ENCODE data around the gene SLC30A1. TPM values are rescaled to one million over a fixed set of nuclear protein-coding genes. Genes with fewer than 3 reads are reported as not detected.

The SLC30A1 gene
- total and polyA plus RNA-seq, 2 of the 8 experiments (the other 6 are each of a cell fraction or from before 2014, with no cell fraction given): 4.5 to 14.0 TPM

- no peak for DNase-seq (ENCODE audit: low read depth in 1 of 2, low spot score in 2 of 2)
- ChIA-PET POLR2A (ENCODE audit: partially characterized antibody) (no interaction called here), CTCF (ENCODE audit: partially characterized antibody) (interaction anchor here (0.7 to 1.3 kb wide), 5 partner anchors 13 to 68 kb away, joined by 3 to 5 read pairs (median 3); no protein-coding TSS in a partner anchor)
- H3K27ac ChIP-seq (ENCODE audit: low read depth, low read length): no peak overlapping the region
- no peak overlapping the region for H3K18ac ChIP-seq (ENCODE audit: extremely low read depth, low read length)
- H4K5ac ChIP-seq (ENCODE audit: insufficient read length, low read depth, low read length): no peak overlapping the region
- H3K4me1 ChIP-seq (replicated peaks in 1 of 4; ENCODE audit: control insufficient read depth in 3 of 4, insufficient read depth in 4 of 4, low read length in 3 of 4): peaks cover 0 to 9% (median 4%) of the 10 kb centered on the region in 4 experiments; a peak in 5 of 7 replicates
- TF ChIP-seq, protein P1, sequence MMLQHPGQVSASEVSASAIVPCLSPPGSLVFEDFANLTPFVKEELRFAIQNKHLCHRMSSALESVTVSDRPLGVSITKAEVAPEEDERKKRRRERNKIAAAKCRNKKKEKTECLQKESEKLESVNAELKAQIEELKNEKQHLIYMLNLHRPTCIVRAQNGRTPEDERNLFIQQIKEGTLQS (IDR thresholded peaks at IDR 0.05; ENCODE audit: insufficient read depth, low read depth, low read length): no peak
- no peak for TF ChIP-seq MAFK (IDR thresholded peaks at IDR 0.05; ENCODE audit: low read depth, low read length)
- no peak for TF ChIP-seq JUND (IDR thresholded peaks at IDR 0.05; ENCODE audit: low read length)
- no peak for TF ChIP-seq SIN3A (conservative IDR thresholded peaks at IDR 0.05 in 1 of 2, IDR thresholded peaks at IDR 0.05 in 1 of 2; ENCODE audit: low read depth in 1 of 2, low read length in 2 of 2)
- no peak for TF ChIP-seq CEBPB (IDR thresholded peaks at IDR 0.05; ENCODE audit: low read depth, low read length)
- TF ChIP-seq POLR2AphosphoS5 (IDR thresholded peaks at IDR 0.05; ENCODE audit: low read depth, low read length): no peak
- H2BK12ac ChIP-seq (ENCODE audit: low read depth, low read length): no peak overlapping the region
- no peak overlapping the region for H3K23ac ChIP-seq (ENCODE audit: insufficient read length)
- no peaks in the 10 kb centered on the region for H3K36me3 ChIP-seq (ENCODE audit: control insufficient read depth in 2 of 4, insufficient read depth in 4 of 4, low read length in 3 of 4)
- H3K4ac ChIP-seq (replicated peaks; ENCODE audit: insufficient read length, low read depth, low read length): no peak overlapping the region
- no peak overlapping the region for H2BK120ac ChIP-seq (replicated peaks; ENCODE audit: low read depth, low read length)
- no peak overlapping the region for H4K91ac ChIP-seq (replicated peaks; ENCODE audit: insufficient read length, low read length)
- no peak overlapping the region for H4K8ac ChIP-seq (ENCODE audit: extremely low read depth, insufficient read depth, low read length)
- H2BK5ac ChIP-seq (ENCODE audit: low read depth, low read length): no peak overlapping the region
- no peak for FAIRE-seq
- H2AFZ ChIP-seq (ENCODE audit: low read length): no peak overlapping the region
- H3K14ac ChIP-seq (ENCODE audit: insufficient read length): no peak overlapping the region
- WGBS, 2 experiments (ENCODE audit: extremely low coverage in 1 of 2, insufficient coverage in 1 of 2, insufficient read length in 1 of 2, insufficient replicate concordance in 2 of 2, low coverage in 1 of 2, low lambda C conversion rate in 2 of 2, missing lambda C conversion rate in 1 of 2): 97% methylated on average over 2 of the region's 2 CpGs; no CpG with 5 or more reads in 1 of the 2 experiments
- H2BK15ac ChIP-seq (ENCODE audit: low read length): no peak overlapping the region
- no peaks in the 10 kb centered on the region for H3K79me1 ChIP-seq (ENCODE audit: low read depth, low read length)
- peaks cover 2% of the 10 kb centered on the region; the same call in 1 of the 2 replicates for H3K23me2 ChIP-seq (ENCODE audit: low read depth, low read length)
- H3K4me2 ChIP-seq (ENCODE audit: insufficient read depth in 1 of 2, low read depth in 2 of 2, low read length in 2 of 2): no peak overlapping the region
- H2BK20ac ChIP-seq (ENCODE audit: low read length): no peak overlapping the region
- no peak overlapping the region for H3K9ac ChIP-seq (replicated peaks in 1 of 4; ENCODE audit: extremely low read depth in 1 of 4, low read depth in 3 of 4, low read length in 3 of 4)
- H2AK5ac ChIP-seq (ENCODE audit: low read depth, low read length): no peak overlapping the region
- no peaks in the 10 kb centered on the region for H4K20me1 ChIP-seq (replicated peaks in 1 of 2; ENCODE audit: control insufficient read depth in 1 of 2, insufficient read depth in 2 of 2, low read length in 2 of 2)
- no peak overlapping the region for H3K4me3 ChIP-seq (ENCODE audit: extremely low read depth in 1 of 4, insufficient read depth in 2 of 4, low read depth in 3 of 4, low read length in 4 of 4)
- H3K9me3 ChIP-seq (ENCODE audit: insufficient read depth in 2 of 2, low read depth in 1 of 2, low read length in 1 of 2): no peaks in the 10 kb centered on the region
- H3K56ac ChIP-seq (replicated peaks; ENCODE audit: insufficient read length, low read depth, low read length): no peak overlapping the region
- H3K79me2 ChIP-seq (ENCODE audit: control insufficient read depth in 1 of 2, insufficient read depth in 2 of 2, low read length in 2 of 2): no peaks in the 10 kb centered on the region
- no peaks in the 10 kb centered on the region for H3K27me3 ChIP-seq (replicated peaks in 1 of 4; ENCODE audit: control insufficient read depth in 3 of 4, extremely low read depth in 1 of 4, insufficient read depth in 3 of 4, low read length in 3 of 4)
Measured at GRCh38 chr1:211535346-211535745, 43.6 kb downstream of the SLC30A1 start.
